HG03175 (cell line): ENCODE results near the gene RFTN1.

Experiments
- ATAC-seq: cut with Tn5 transposase; IDR thresholded peaks from one replicate; pipeline ENCODE4 v1.9.1; 2021; ENCODE audit warnings: mild to moderate bottlenecking, moderate library complexity; ENCODE audit not compliant: unreplicated experiment

The RFTN1 gene

GRCh38 chr3:16439848-16440708, 73.4 kb downstream of the RFTN1 start:
- no peak for ATAC-seq

GRCh38 chr3:16439163-16439847, 74.2 kb downstream of the RFTN1 start:
- ATAC-seq, result no peak

- no peak for ATAC-seq
Observed at GRCh38 chr3:16437640-16438039, 75.9 kb downstream of the RFTN1 start.

GRCh38 chr3:16433701-16434151, 79.8 kb downstream of the RFTN1 start:
- ATAC-seq, result peak; percentile 79

- ATAC-seq, result no peak
Observed at GRCh38 chr3:16432714-16433113, 80.8 kb downstream of the RFTN1 start.

GRCh38 chr3:16430717-16431630, 82.5 kb downstream of the RFTN1 start:
- peak; percentile 65 for ATAC-seq

GRCh38 chr3:16429086-16429485, 84.4 kb downstream of the RFTN1 start:
- no peak for ATAC-seq

- no peak for ATAC-seq
Observed at GRCh38 chr3:16428612-16429011, 84.9 kb downstream of the RFTN1 start.

GRCh38 chr3:16427103-16427965, 86.2 kb downstream of the RFTN1 start:
- ATAC-seq, result no peak

GRCh38 chr3:16426665-16427064, 86.8 kb downstream of the RFTN1 start:
- ATAC-seq, result no peak

- ATAC-seq, result no peak
Observed at GRCh38 chr3:16426029-16426400, 87.5 kb downstream of the RFTN1 start.

- no peak for ATAC-seq
Observed at GRCh38 chr3:16425398-16426028, 88.0 kb downstream of the RFTN1 start.

GRCh38 chr3:16423947-16424673, 89.4 kb downstream of the RFTN1 start:
- ATAC-seq, result peak; percentile 83

- ATAC-seq, result no peak
Observed at GRCh38 chr3:16423298-16423697, 90.2 kb downstream of the RFTN1 start.

GRCh38 chr3:16419640-16420241, 93.8 kb downstream of the RFTN1 start:
- no peak for ATAC-seq

- no peak for ATAC-seq
Observed at GRCh38 chr3:16417945-16418739, 95.4 kb downstream of the RFTN1 start.

GRCh38 chr3:16415911-16416476, 97.5 kb downstream of the RFTN1 start:
- ATAC-seq, result no peak

GRCh38 chr3:16413321-16413720, 100.2 kb downstream of the RFTN1 start:
- ATAC-seq, result no peak
